Prostate gland (tissue), 2 donors: ENCODE results near the gene PHOX2B.
"Not testable (repeated sequence)": the region's sequence is repeated elsewhere in the genome, so short reads cannot be mapped to it uniquely, and the experiment has no call there.

Experiments used
- POLR2A ChIP-seq: fragments of 450-650 bp; IDR thresholded peaks from one replicate; pipeline ENCODE4 v1.6.1; 2016; ENCODE audit warnings: antibody characterized with exemption, mild to moderate bottlenecking
- POLR2AphosphoS5 ChIP-seq: sonication (generic); formaldehyde crosslinking; IDR thresholded peaks from one replicate; pipeline ENCODE4 v1.6.1; 2017; ENCODE audit warnings: antibody characterized with exemption
- TF ChIP-seq, protein P1 (sequence below), 4 experiments: fragments of 200-600 bp in 2 of 4; fragments of 450-650 bp in 2 of 4; sonication (generic) in 2 of 4; IDR thresholded peaks; 1 replicate in 3 of 4; 2 replicates in 1 of 4; pipeline ENCODE4 v1.5.1; 2016 to 2019; ENCODE audit warnings: antibody characterized with exemption in 4 of 4, mild to moderate bottlenecking in 2 of 4, moderate library complexity in 2 of 4

DNA sequence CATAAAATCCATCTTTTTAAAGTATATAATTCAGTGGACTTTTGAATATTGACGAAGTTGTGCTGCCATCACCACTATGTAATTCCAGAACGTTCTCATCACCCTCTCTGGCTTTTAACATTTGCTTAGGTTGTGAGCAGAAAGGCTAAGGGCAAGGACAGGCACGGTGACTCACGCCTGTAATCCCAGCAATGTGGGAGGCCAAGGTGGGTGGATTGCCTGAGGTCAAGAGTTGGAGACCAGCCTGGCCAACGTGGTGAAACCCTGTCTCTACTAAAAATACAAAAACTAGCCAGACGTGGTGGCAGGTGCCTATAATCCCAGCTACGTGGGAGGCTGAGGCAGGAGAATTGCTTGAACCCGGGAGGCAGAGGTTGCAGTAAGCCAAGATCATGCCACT lies 11.0 kb downstream of the PHOX2B start:
- not testable (repeated sequence) for TF ChIP-seq POLR2A, POLR2AphosphoS5
- TF ChIP-seq, protein P1, sequence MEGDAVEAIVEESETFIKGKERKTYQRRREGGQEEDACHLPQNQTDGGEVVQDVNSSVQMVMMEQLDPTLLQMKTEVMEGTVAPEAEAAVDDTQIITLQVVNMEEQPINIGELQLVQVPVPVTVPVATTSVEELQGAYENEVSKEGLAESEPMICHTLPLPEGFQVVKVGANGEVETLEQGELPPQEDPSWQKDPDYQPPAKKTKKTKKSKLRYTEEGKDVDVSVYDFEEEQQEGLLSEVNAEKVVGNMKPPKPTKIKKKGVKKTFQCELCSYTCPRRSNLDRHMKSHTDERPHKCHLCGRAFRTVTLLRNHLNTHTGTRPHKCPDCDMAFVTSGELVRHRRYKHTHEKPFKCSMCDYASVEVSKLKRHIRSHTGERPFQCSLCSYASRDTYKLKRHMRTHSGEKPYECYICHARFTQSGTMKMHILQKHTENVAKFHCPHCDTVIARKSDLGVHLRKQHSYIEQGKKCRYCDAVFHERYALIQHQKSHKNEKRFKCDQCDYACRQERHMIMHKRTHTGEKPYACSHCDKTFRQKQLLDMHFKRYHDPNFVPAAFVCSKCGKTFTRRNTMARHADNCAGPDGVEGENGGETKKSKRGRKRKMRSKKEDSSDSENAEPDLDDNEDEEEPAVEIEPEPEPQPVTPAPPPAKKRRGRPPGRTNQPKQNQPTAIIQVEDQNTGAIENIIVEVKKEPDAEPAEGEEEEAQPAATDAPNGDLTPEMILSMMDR (IDR thresholded peaks at IDR 0.05): not testable (repeated sequence)
